ENCODE measurements around the gene CD2.
"Not testable (repeated sequence)": the region's sequence is repeated elsewhere in the genome, so short reads cannot be mapped to it uniquely, and the experiment has no call there.

The CD2 gene

DNA sequence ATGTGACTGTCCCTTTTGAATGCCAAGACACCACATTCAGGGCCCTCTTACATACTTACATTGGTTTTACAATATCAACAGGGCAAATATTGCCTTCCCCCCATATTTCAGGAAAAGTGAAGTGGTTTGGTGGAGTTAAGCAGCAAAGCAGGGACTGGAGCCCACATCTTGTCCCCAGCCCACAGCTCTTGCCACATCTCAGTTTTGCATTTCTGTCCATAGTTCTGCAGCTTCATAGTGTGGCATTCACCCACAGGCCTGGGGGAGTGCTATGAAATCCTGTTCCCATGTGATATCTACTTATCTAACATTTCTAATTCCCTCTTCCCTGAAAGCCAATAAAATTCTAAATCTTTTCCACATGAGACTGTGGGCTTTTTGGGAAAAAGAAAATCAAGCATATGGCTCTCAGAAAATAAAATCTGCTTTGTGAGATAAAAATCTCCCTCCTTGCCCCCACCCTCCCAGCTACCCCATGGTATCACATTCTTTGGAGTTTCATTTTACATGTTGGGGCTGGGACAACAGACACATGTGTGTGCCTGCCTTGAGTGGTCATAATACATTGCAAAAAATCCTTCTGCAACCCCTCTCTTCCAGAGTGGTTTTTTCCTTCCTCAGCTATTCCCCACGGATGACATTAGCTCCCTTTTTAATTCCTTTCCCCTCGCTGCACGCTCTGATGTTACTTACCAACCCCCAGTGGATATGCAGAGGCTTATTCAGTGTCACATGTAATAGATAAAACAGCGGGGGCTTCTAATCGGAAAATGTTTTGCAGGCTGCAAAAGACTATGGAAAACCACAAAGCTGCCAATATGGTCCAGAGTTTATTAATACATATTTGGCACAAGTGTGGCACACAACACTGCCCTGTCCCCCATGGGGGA is 20.5 kb upstream of the CD2 start:
- no peak for DNase-seq

DNA sequence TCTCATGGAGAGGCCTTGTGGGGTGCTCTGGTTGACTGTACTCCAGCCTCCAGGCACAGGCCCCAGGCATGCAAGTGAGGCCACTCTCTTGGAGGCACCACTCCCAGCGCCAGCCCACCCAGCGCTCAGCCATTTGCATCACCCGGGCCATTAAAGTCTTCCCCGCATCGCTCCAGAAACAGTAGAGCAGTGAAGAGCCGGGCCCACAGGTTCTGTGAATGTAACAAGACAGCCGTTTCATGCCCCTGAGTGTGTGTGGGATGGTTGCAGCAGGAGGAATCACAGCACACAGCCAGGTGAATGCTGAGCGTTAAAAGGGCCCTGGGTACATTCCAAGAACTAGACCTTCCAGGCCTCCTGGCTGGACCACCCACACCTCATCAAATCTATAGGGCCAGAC is 19.0 kb upstream of the CD2 start:
- no peak for DNase-seq

DNA sequence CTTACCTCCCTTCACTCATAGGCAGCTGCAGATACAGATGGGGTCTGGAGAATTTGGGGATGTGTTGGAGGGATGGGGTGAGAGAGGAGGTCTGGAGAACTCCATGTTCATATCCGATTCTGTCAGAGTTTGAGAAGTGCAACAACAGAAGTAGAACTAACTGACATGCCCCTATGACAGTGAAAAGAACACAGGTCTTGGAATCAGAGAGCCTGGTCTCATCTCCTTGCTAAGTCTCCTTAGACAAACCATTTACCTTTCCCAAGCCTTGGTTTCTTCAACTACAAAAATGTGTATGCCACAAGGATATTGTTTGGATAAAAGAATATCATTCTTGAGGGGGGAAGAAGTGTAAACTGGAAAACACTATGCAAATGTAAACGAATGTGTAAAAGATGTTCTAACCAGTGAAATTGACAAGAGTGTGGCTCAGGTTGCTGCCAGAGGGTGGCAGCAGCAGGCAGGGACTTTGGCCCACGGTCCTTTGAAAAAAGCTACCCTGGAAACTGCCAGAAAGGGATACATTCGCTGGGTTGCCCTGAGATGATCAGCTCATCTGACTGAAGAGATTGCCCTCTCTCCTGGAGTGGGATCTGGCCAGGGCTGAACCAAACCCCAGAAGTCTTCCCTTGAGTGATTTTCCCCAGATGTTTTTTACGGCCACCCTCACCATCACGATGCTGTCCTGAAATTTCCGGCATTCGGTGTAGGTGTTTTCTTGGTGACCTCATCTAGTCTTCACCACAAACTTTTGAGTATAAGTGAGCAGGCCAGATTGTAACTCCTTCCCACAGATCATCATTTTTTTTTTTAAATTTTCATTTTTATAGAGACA is 17.0 kb upstream of the CD2 start:
- DNase-seq = peak; percentile 77

DNA sequence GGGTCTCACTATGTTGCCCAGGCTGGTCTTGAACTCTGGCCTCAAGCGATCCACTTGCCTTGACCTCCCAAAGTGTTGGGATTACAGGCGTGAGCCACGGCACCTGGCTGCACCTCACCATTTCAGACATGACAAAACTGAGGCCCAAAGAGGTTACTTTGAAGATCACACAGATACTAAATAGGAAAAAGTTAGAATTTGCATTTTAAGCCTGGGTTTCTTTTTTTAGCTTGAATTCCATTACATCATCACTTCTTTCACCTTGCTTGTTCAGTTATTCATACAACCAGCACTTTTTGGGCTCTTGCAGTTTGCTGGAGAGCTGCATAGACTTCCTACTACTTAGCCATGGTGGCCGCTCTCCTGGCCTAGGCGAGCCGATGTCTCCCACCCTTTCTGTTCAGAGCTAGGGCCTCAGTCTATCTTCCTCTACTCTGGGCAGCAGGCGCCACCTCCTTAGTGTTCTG is 16.3 kb upstream of the CD2 start:
- no peak for DNase-seq

DNA sequence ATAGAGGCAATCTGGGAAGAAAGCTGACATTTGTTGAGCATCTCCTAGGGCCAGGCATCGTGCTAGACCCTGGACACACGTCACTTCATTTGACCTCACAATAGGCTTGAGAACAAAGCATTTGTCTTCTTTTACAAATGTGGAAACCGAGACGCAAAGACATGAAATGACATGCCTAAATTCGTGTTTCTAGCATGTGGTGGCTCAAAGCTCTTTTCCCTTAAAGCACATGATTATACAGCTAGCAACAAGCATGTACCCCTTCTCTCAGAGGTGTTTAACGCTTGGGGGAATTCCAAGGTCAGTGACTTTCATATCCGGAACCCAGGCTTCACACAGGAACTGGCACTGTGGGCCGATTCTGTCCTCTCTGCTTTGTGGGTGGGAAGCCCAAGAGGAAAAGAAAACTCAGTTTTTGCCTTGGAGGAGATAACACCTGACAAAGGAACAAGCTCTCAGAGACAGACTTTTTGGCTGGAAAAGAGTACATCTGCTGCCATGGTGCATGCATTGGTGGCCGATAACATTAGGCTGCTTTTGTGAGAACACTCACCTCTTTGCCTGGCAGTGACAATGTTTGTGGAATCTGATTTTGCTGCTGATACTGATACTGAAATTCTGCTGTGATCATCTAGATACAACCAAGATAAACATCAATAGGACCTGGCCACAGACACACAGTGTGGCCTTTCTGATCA is 15.4 kb upstream of the CD2 start:
- no peak for DNase-seq

DNA sequence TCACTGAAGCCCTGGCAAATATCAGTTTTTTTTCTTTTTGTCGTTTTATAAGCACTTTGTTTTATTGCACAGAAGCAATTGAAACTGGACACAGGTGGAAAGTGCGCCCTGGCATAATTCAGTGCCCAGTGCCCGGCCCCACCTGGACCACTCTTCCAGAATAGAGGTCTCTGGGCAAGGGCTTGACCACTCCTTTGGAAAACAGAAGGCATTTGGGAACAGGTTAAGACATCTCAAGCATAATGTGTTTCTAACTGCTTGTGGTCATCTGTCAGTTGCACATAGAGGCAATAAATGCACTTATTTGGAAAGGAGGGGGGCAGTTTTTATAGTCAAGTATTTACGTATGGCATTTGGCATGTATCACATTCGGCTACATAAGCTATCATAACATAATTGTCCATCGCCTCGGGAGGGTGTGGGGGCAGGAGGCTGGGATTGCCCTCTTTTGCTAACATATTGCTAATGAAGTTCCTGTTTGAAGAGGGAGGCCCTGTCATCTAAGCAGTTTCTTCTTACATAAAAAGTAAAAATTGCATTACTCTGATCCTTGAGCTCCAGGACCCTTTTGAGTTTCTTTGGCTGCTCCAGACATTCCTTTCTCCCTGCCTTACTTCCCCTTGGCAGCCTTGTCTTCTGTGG is 14.7 kb upstream of the CD2 start:
- no peak for DNase-seq

DNA sequence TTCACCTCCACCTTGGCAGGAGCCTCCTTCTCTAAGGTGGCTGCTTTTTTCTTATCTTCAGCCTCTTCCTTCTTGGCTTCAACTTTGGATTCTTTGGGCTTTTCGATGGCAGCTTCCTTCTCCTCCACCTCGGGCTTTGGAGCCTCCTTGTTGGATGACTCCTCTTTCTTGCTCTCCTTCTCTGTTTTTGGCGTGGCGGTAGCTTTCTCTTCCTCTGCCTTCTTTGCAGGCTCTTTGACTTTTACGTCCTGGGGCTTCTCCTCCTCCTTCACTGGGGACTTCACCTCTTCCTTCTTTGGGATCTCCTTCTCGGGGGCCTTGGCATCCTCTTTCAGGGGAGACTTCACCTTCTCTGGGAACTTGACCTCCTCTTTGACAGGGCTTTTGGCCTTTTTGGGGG is 13.9 kb upstream of the CD2 start:
- DNase-seq = no peak

DNA sequence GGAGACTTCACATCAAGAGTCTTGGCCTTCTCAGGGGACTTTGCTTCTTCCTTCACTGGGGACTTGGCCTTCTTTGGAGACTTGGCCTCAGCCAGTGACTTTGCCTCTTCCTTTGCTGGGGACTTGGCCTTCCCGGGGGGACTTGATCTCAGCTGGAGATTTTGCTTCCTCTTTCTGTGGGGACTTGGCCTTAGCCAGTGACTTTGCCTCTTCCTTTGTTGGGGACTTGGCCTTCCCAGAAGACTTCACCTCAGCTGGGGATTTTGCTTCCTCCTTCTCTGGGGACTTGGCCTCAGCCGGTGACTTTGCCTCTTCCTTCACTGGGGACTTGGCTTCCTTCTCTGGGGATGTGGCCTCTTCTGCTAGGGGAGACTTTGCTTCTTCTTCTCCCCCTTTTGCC is 13.5 kb upstream of the CD2 start:
- no peak for DNase-seq

DNA sequence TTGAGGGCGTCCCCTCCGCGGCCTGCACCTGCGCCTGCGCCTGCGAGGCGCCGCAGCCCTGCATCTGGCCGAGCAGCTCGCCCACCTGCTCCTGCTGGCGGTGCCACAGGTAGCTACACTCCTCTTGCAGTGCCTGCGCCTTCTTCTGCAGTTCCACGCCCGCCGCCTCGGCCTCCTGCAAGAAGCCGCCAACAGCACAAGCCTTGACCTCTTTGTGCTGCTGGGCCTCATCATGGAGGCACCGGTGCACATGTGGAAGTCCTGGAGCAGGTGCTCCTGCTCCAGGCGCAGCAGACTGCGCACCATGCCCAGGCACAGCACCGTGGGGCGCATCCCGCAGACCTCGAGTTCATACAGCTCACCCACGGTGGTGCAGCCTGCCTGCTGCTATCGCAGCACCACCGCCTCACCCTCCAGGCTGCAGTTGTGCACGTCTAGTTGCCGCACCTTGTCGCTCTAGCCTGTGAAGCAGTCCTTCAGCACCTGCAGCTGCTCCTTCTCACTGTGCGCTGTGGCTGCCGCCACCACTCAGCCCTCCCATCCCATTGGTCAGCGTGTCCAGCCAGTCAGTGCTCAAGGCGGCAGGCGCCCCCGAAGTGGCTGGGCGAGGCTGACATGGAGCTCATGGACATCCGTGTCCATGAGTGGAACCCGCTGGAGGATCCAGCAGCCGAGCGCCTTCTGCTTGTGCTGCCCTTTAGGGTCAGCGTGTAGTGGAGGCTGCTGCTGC is 12.2 kb upstream of the CD2 start:
- no peak for DNase-seq

DNA sequence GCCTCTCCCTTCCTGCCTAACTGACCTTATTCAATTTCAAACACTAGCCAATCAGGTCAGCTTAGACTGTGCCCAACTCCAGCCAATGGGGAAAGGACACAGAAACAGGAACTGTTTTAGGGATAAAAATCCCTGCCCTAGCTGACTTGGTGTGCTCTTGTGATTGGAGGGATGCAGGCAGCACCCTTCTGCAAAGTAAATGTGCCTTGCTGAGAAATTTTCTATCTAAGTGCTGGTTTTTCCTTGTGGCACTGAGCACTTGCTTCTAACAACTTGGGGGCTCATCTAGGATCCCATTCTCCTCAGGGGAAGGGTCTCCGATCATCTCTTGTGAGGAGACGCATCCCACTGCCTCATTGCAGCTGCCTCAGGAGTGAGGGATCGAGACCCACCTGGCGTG is 10.7 kb upstream of the CD2 start:
- DNase-seq = peak; percentile 10

DNA sequence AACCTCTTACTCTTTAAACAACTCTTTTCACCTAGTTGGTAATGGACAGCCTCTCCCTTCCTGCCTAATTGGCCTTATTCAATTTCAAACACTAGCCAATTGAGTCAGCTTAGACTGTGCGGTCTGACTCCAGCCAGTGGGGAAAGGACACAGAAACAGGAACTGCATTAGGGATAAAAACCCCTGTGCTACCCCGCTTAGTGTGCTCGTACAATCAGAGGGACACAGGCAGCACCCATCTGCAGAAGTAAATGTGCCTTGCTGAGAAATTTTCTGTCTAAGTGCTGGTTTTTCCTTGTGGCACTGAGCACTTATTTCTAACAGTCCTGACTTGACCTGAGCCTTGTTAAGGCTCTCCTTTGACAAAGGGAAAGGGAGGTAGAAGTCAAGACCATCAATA is 6.0 kb upstream of the CD2 start:
- DNase-seq = no peak

DNA sequence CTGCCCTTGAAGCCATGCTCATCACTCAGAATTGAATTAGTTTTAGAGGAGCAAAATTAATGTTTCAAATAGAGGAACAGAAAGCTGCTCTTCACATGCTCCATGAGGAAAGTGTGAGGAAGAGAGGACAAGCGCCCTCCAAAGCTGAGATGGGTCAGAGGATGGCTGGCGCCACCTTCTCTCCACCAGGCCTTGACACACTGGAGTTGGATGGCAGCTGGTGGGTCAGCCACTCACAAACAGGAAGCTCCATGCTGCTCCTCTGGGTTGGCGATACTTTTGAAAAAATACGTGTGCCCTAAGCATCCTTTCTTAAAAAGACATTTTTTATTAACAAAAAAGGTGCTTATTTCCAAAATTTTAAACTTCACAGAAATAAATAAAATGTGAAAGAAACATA is 3.1 kb upstream of the CD2 start:
- no peak for DNase-seq

DNA sequence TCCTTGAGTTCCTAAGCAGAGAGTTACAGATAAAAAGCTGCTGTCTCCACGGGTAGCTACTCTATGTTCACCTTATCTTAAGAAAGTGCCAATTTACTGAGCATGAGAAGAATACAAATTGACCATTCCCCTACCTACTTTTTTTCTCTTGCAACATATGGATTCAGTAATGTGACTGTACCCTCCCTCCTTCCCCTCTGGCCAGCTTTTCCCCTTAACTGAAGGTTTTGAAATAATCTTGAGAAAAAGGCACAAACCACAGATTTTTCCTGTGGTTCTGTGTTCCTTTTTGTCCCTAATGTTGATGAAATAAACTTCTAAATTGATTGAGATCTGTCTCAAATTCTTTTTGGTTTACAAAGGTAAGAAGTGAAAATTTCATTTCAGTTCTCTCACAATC is 2.6 kb upstream of the CD2 start:
- DNase-seq = peak; percentile 39

DNA sequence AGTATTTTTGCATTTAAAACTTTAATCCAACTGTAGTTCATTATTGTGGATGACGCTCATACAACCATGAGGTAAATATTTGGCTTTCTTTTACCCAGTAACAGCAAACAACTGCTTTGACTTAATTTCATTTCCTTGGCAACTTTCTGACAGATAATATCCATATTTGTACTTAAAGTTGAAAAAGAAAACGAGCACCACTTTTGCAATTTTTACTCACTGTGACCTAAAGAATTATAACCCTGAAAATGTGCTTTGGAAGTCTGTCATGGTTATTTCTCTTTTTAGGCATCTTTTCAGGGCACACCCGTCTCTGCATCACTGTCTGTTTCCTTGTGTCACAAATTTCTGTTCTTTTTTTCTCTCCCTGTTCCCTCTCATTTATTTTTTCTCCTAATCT is 918 bp upstream of the CD2 start:
- no peak for DNase-seq

DNA sequence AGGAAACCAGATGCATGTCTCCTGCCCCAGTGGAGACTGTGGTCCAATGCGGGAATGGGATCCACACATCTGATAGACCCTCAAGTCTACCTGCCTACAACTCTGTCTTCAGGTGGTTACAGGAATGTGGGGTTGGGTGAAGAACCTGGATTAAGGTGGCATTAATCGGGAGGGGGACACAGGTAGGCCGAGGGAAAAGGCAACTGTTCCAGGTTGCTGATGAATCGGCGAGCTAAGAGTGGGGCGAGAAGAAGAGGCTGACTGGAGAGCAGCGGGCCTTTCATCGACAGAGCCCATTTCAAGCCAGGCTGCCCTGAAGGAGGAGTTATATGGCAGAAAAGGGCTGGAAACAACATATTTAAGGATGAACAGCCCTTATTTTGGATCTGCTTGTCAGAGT is 836 bp downstream of the CD2 start:
- no peak for DNase-seq

DNA sequence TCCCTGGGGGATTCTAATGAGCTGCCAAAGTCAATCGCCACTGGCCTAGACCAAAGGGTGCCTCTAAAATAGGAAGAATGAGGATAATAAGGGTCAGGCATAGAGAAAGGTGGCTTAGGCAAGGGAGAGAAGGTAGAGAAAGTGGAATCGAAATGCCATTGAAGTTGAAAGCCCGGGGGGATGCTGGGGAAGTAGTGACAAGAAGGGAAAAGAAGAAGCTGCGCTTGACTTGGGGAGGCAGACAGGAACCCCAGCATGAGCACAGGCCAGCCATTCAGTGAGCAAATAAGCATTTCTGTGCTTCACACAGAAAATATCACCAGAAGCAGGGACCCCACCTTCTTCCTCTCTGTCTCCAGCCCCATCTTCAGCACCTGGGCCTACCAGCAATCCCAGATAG is 1.5 kb downstream of the CD2 start:
- DNase-seq = no peak

DNA sequence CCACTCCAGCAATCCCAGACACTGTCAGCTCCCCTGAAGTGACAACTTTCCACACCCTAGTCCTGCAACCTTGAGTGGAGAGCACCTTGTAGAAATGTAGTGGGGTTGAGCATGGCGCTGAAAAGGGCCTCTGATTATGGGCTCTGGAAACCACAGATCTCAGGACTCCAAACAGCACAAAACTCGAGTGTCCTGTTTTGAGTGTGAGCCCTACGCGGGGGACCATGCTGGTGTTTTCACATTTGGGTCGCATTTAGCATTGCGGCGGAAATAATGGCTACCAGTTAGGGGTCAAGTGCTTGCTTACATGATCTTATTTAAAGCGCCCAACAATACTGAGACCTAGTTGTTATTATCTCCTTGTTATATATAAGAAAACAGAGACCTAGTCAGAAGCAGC is 1.9 kb downstream of the CD2 start:
- DNase-seq = not testable (repeated sequence)

DNA sequence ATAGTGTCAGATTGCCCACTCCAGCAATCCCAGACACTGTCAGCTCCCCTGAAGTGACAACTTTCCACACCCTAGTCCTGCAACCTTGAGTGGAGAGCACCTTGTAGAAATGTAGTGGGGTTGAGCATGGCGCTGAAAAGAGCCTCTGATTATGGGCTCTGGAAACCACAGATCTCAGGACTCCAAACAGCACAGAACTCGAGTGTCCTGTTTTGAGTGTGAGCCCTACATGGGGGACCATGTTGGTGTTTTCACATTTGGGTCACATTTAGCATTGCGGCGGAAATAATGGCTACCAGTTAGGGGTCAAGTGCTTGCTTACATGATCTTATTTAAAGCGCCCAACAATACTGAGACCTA is 4.2 kb downstream of the CD2 start:
- peak; percentile 50 for DNase-seq

DNA sequence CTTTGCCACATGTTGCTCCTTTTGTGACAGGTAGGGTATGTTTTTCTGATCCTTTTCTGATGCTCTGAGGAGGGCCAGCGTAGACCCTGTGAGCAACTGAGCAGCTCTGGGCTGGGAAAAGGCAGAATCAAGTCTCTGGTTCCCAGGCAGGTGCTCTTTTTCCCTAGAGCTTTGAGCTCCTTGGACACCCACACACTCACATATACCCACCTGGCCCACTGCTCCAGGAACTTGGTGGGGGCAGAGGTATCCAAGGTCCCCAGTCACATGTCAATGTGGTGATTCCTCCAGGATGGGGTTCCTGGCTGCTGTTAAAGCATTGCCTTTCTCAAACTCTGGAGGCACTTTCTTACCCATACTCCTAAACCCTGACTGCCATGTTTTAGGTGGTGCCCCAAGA is 5.4 kb downstream of the CD2 start:
- no peak for DNase-seq

DNA sequence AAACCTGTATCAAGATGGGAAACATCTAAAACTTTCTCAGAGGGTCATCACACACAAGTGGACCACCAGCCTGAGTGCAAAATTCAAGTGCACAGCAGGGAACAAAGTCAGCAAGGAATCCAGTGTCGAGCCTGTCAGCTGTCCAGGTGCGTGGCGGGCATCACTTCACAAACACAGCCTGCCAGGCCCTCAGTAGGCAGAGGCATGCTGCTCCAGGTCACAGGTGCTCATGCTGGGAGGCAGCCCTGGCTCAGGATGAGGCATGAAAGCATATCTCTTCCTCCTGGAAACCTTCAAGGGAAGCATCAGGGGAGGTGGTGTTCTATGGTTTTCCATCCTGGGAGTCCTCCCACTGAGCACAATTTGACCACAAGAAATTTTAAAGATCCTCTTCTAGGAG is 6.3 kb downstream of the CD2 start:
- no peak for DNase-seq

DNA sequence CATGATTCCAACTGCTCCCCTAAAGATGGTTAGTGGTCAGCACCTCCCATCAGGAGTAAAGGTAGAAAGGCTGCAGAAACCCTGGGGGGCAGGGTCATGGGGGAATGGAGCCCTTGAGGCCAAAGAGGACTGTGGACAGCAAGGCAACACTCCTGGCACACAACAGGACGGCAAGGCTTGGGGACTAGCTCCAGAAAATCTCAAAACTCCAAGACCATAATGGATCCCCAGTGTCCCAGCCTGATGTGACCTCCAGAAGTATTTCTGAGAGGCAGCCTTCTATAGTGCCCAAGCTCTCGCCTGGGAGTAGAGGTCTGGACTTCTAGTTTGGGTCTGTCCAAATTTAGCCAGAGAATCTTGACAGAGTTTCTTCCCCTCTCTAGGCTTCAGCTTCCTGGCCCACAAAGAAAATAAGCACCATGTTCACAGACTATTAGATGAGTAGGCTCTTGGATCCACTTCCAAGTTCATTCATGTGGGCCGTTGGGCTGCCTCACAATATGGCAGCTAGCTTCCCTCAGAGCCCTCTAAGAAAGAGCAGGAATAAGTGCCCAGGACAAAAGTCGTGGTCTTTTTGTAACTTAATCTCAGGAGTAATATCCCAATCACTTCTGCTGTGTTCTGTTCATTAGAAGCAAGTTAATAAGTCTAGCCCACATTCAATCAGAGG is 6.9 kb downstream of the CD2 start:
- DNase-seq = no peak

DNA sequence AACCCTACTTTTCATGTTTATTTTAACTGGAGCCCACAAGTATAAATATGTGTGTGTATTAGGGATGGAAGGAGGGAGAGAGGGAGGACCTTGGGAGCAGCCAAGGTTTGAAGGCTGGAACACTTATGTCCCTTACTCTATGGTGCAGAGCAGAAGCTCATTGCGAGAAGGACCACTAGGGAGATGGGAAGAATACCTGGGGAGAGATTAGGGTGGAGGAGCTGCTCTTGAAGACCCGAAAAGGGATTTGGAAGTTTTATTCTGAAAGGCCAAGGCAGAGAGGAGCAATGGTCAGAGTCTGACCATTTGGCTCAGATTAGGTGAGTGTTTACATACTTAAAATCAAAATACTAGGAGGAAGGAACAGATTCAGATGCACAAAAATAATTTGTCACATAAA is 8.1 kb downstream of the CD2 start:
- DNase-seq = no peak

Data from OCI-M1 (cell line).